ENCODE measurements around the gene CSTB.

- peak; percentile 58 for TF ChIP-seq YY1 (IDR thresholded peaks at IDR 0.05; ENCODE audit: extremely low read depth, insufficient replicate concordance, low read depth, low read length)
- TF ChIP-seq CTCF (IDR thresholded peaks at IDR 0.05 in 2 of 3, conservative IDR thresholded peaks at IDR 0.05 in 1 of 3; ENCODE audit: borderline replicate concordance in 1 of 3, insufficient read depth in 1 of 3, low read depth in 2 of 3, low read length in 2 of 3) = peak in 2 of 3 experiments; percentile 82 to 94; a peak in 4 of 6 replicates
- TF ChIP-seq CEBPB (IDR thresholded peaks at IDR 0.05; ENCODE audit: low read depth) = no peak
- no peak for TF ChIP-seq EZH2phosphoT487 (IDR thresholded peaks at IDR 0.05; ENCODE audit: borderline replicate concordance)
- no peak for TF ChIP-seq JUND (IDR thresholded peaks at IDR 0.05)
- TF ChIP-seq EZH2 (IDR thresholded peaks at IDR 0.05) = no peak
Observed at GRCh38 chr21:43789276-43790009, 13.3 kb upstream of the CSTB start, which contains the start of gene RRP1.
